HepG2 (cell line): ENCODE measurements around the gene UBE2M. TPM values are rescaled to one million over a fixed set of nuclear protein-coding genes. Genes with fewer than 3 reads are reported as not detected.

Source experiments
- FOXP1 ChIP-seq, 2 experiments: fragments of 450-650 bp in 1 of 2; IDR thresholded peaks; 2 replicates each; pipeline ENCODE4 v1.6.1; 2017 to 2018; ENCODE audit warnings: antibody characterized with exemption in 1 of 2
- HDAC1 ChIP-seq: sonication (generic); formaldehyde crosslinking; IDR thresholded peaks from 2 replicates; pipeline ENCODE4 v1.5.1; 2020; ENCODE audit warnings: mild to moderate bottlenecking, missing genetic modification reagents
- JARID2 ChIP-seq: sonication (generic); formaldehyde crosslinking; IDR thresholded peaks from 2 replicates; pipeline ENCODE4 v1.8.1; 2023; ENCODE audit warnings: missing genetic modification reagents, inconsistent platforms; ENCODE audit not compliant: insufficient replicate concordance
- LBX2 ChIP-seq: sonication (generic); formaldehyde crosslinking; IDR thresholded peaks from 2 replicates; pipeline ENCODE4 v1.5.0; 2020; ENCODE audit warnings: missing genetic modification reagents, mild to moderate bottlenecking, borderline replicate concordance
- MBD4 ChIP-seq: IDR thresholded peaks from 2 replicates; pipeline ENCODE4 v1.6.1; 2012; ENCODE audit warnings: low read length, inconsistent platforms, borderline replicate concordance
- MED1 ChIP-seq: sonication (generic); formaldehyde crosslinking; IDR thresholded peaks from 2 replicates; pipeline ENCODE4 v1.4.0; 2020; ENCODE audit warnings: missing genetic modification reagents
- PHF21A ChIP-seq: sonication (generic); formaldehyde crosslinking; IDR thresholded peaks from 2 replicates; pipeline ENCODE4 v1.5.0; 2020; ENCODE audit warnings: mild to moderate bottlenecking, missing genetic modification reagents
- RFX5 ChIP-seq: IDR thresholded peaks from 2 replicates; pipeline ENCODE4 v1.6.1; 2011; ENCODE audit warnings: low read depth, low read length, improper control_type of control experiment
- SIX1 ChIP-seq: sonication (generic); formaldehyde crosslinking; IDR thresholded peaks from 2 replicates; pipeline ENCODE4 v1.4.0; 2020; ENCODE audit warnings: missing genetic modification reagents, borderline replicate concordance
- SOX6 ChIP-seq, 2 experiments: fragments of 450-650 bp in 1 of 2; sonication (generic) in 1 of 2; formaldehyde crosslinking in 1 of 2; IDR thresholded peaks; 2 replicates each; pipeline versions ENCODE4 v1.4.0 to v1.6.1; 2017 to 2020; ENCODE audit warnings: antibody characterized with exemption in 1 of 2, mild to moderate bottlenecking in 1 of 2, missing genetic modification reagents in 1 of 2
- ZBTB3 ChIP-seq: sonication (generic); formaldehyde crosslinking; IDR thresholded peaks from 2 replicates; pipeline ENCODE4 v1.4.0; 2020; ENCODE audit warnings: low read depth, mild to moderate bottlenecking, moderate library complexity, missing genetic modification reagents, borderline replicate concordance
- ZBTB49 ChIP-seq: sonication (generic); formaldehyde crosslinking; IDR thresholded peaks from 2 replicates; pipeline ENCODE4 v1.4.0; 2020; ENCODE audit warnings: missing genetic modification reagents, borderline replicate concordance
- ZBTB7B ChIP-seq: sonication (generic); formaldehyde crosslinking; IDR thresholded peaks from 2 replicates; pipeline ENCODE4 v1.4.0; 2020; ENCODE audit warnings: missing genetic modification reagents
- ZFP62 ChIP-seq: sonication (generic); formaldehyde crosslinking; IDR thresholded peaks from 2 replicates; pipeline ENCODE4 v1.4.0; 2020; ENCODE audit warnings: missing genetic modification reagents
- ZNF30 ChIP-seq: sonication (generic); formaldehyde crosslinking; IDR thresholded peaks from 2 replicates; pipeline ENCODE4 v1.5.0; 2020; ENCODE audit warnings: mild to moderate bottlenecking, missing genetic modification reagents
- ZNF614 ChIP-seq: IDR thresholded peaks from 2 replicates; pipeline ENCODE4 v1.6.1; 2018; ENCODE audit warnings: missing biosample characterization, missing genetic modification reagents, inconsistent platforms, borderline replicate concordance
- ZNF646 ChIP-seq: sonication (generic); formaldehyde crosslinking; IDR thresholded peaks from 2 replicates; pipeline ENCODE4 v1.9.0; 2021; ENCODE audit warnings: mild to moderate bottlenecking, missing genetic modification reagents
- polyA plus RNA-seq, 8 experiments: library from polyadenylated mRNA; depleted of rRNA in 3 of 8; stranded (reverse) in 7 of 8; unstranded in 1 of 8; fragments of >200 nt; fragmentation: Illumina TruSeq in 4 of 8; extraction: Trizol in 4 of 8; gene quantifications; 2 replicates each; pipeline versions ENCODE4 v1.2.1 to v1.2.3, GENCODE V29; 2011 to 2016; ENCODE audit warnings: low read depth in 4 of 8, missing spikeins in 1 of 8, mixed read lengths in 1 of 8; ENCODE audit not compliant: insufficient read depth in 1 of 8
- total RNA-seq, 5 experiments: library from RNA; depleted of rRNA; stranded (reverse); fragments of >200 nt; fragmentation: Illumina TruSeq; extraction: Trizol; gene quantifications; 2 replicates each; pipeline ENCODE4 v1.2.3, GENCODE V29; 2016; ENCODE audit warnings: low read depth in 1 of 5

The UBE2M gene
- total and polyA plus RNA-seq, 2 of the 13 experiments (the other 11 are each of a cell fraction or from before 2014, with no cell fraction given) = 36.2 to 50.3 TPM

GRCh38 chr19:58513694-58514563 is 44.5 kb downstream of the UBE2M start (continued):
- TF ChIP-seq ZBTB49 (CRISPR knock-in tag) = 0 out of 2 replicates have a peak, but pooled peaks have one; percentile 17
- TF ChIP-seq ZNF614 (CRISPR knock-in tag) = peak; percentile 79; the same call in 1 of the 2 replicates
- peak; percentile 79; the same call in 1 of the 2 replicates for TF ChIP-seq ZBTB3
- peak; percentile 84 for TF ChIP-seq MED1 (CRISPR knock-in tag)
- no peak for TF ChIP-seq MBD4
- no peak for TF ChIP-seq SOX6 (IDR thresholded peaks at IDR 0.05)
- peak; percentile 35; the same call in 1 of the 2 replicates for TF ChIP-seq SOX6 (CRISPR knock-in tag; IDR thresholded peaks at IDR 0.05)
- no peak for TF ChIP-seq SIX1 (CRISPR knock-in tag)
- TF ChIP-seq ZBTB7B (CRISPR knock-in tag) = 0 out of 2 replicates have a peak, but pooled peaks have one; percentile 56
- TF ChIP-seq ZNF30 = no peak
- TF ChIP-seq PHF21A (CRISPR knock-in tag) = no peak
- no peak for TF ChIP-seq FOXP1 (IDR thresholded peaks at IDR 0.05)
- no peak for TF ChIP-seq FOXP1 (CRISPR knock-in tag; IDR thresholded peaks at IDR 0.05)
- TF ChIP-seq JARID2 (CRISPR knock-in tag) = no peak
- peak; percentile 70; the same call in 1 of the 2 replicates for TF ChIP-seq ZFP62 (CRISPR knock-in tag)
- no peak for TF ChIP-seq ZNF646
- peak; percentile 29; the same call in 1 of the 2 replicates for TF ChIP-seq LBX2 (CRISPR knock-in tag)
- no peak; the same call in 1 of the 2 replicates for TF ChIP-seq RFX5
- TF ChIP-seq HDAC1 (CRISPR knock-in tag) = peak; percentile 69
